Pons (tissue), 1 donor: Measurements from ENCODE around the gene RRP15.

ENCODE experiments used
- DNase-seq: peaks from one replicate; pipeline ENCODE4 v3.0.0-alpha.2; 2016; ENCODE audit warnings: low spot score

RRP15 gene

GRCh38 chr1:218341325-218341724 is 56.2 kb downstream of the RRP15 start:
- DNase-seq = no peak

GRCh38 chr1:218342091-218342490 is 57.0 kb downstream of the RRP15 start:
- no peak for DNase-seq

- DNase-seq = peak; percentile 77
Observed at GRCh38 chr1:218344814-218345672, 60.0 kb downstream of the RRP15 start, which contains the start of gene TGFB2. Gene TGFB2, plus strand, starts transcription at chr1:218345336. Its CDS starts 1,366 bp downstream, at chr1:218346702.

GRCh38 chr1:218345673-218346390 is 60.7 kb downstream of the RRP15 start:
- no peak for DNase-seq

- DNase-seq = no peak
Observed at GRCh38 chr1:218346391-218347204, 61.5 kb downstream of the RRP15 start.

- no peak for DNase-seq
Observed at GRCh38 chr1:218347336-218347722, 62.2 kb downstream of the RRP15 start.

GRCh38 chr1:218347723-218348627 is 62.9 kb downstream of the RRP15 start:
- DNase-seq = peak; percentile 36

- DNase-seq = no peak
Observed at GRCh38 chr1:218348628-218349071, 63.6 kb downstream of the RRP15 start.

GRCh38 chr1:218349348-218350034 is 64.4 kb downstream of the RRP15 start:
- DNase-seq = no peak

- DNase-seq = no peak
Observed at GRCh38 chr1:218350035-218350525, 65.0 kb downstream of the RRP15 start.

- no peak for DNase-seq
Observed at GRCh38 chr1:218350801-218351266, 65.7 kb downstream of the RRP15 start.

GRCh38 chr1:218351391-218352074 is 66.4 kb downstream of the RRP15 start:
- DNase-seq = peak; percentile 46

- DNase-seq = no peak
Observed at GRCh38 chr1:218352075-218352438, 67.0 kb downstream of the RRP15 start.

GRCh38 chr1:218353656-218354055 is 68.6 kb downstream of the RRP15 start:
- no peak for DNase-seq

GRCh38 chr1:218355278-218355677 is 70.2 kb downstream of the RRP15 start:
- no peak for DNase-seq

- DNase-seq = no peak
Observed at GRCh38 chr1:218357211-218357892, 72.3 kb downstream of the RRP15 start.

- DNase-seq = no peak
Observed at GRCh38 chr1:218357893-218358232, 72.8 kb downstream of the RRP15 start.

GRCh38 chr1:218361298-218362065 is 76.4 kb downstream of the RRP15 start:
- DNase-seq = peak; percentile 46
